Measurements from ENCODE around the gene CFAP74. TPM values are rescaled to one million over a fixed set of nuclear protein-coding genes. Genes with fewer than 3 reads are reported as not detected.

Gene CFAP74
- total RNA-seq, 4 donors from 2014 or later = 0.24 TPM; not detected in 3

DNA sequence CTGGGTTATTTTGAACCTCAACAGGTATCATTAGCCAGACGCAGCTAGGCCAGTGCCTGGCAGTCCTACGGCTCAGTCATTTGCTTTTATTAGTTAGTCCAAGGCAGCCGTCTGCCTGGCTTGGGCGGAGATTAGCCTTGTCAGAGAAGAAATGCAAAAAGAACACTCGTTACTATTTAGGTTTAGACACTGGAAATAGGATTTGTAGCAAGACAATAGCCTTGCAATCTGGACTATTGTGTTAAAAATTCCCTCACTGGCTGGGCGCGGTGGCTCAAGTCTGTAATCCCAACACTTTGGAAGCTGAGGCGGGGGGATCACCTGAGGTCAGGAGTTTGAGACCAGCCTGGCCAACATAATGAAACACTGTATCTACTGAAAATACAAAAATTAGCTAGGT is 35.7 kb upstream of the CFAP74 start:
- TF ChIP-seq, protein P1, sequence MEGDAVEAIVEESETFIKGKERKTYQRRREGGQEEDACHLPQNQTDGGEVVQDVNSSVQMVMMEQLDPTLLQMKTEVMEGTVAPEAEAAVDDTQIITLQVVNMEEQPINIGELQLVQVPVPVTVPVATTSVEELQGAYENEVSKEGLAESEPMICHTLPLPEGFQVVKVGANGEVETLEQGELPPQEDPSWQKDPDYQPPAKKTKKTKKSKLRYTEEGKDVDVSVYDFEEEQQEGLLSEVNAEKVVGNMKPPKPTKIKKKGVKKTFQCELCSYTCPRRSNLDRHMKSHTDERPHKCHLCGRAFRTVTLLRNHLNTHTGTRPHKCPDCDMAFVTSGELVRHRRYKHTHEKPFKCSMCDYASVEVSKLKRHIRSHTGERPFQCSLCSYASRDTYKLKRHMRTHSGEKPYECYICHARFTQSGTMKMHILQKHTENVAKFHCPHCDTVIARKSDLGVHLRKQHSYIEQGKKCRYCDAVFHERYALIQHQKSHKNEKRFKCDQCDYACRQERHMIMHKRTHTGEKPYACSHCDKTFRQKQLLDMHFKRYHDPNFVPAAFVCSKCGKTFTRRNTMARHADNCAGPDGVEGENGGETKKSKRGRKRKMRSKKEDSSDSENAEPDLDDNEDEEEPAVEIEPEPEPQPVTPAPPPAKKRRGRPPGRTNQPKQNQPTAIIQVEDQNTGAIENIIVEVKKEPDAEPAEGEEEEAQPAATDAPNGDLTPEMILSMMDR (IDR thresholded peaks at IDR 0.05) = no peak
- ATAC-seq (ENCODE audit: low FRiP score) (no peak), DNase-seq (ENCODE audit: low spot score) (no peak)

DNA sequence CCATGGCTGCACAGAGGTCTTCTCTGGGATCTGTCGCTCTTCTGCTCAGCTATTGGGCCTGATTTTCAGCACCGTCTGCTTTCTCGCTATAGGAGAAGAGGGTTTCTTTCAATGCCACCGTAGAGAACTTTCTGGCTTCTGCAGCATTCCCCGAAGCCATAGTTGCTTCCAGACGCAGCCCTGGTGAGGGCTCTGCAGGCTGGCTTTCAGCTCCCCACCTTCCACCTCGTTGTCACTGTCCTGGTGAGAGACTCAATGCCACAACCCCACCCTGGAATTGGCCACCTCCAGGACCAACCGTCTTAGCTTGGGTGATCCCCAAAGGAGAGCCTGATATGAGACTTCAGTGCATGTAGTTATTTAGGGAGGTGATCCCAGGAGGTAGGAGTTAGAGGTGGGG is 34.6 kb upstream of the CFAP74 start:
- ATAC-seq (ENCODE audit: low FRiP score) (no peak), DNase-seq (ENCODE audit: low spot score) (no peak)
- TF ChIP-seq, protein P1 (IDR thresholded peaks at IDR 0.05) = no peak

DNA sequence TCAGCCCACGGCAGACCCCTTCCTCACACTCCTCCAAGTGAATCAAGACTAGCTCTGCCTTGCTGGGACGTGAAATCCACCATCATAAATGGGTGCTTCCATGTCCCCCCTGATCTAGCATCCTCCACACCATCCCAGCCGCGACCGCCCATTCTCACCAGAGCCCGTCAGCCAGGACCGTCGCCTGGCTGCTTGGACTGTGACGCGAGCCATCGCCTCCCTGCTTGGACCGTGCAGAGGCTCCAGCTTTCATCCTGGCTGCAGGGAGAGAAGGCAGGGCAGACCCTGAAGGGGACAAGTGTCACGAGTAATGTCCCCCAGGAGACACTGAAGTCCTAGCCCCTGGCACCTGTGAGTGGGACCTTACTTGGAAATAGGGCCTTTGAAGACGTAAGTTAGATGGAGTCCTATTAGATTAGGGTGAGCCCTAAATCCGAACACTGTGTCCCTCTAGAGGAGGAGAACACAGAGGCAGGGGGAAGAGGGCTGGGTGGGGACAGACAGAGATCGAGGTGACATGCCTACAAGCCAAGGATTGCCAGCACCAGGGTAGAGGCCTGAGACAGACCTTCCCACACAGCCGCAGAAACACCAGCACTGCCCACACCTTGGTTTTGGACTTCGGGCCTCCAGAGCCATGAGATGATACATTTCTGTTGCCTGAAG is 33.9 kb upstream of the CFAP74 start:
- TF ChIP-seq, protein P1 (IDR thresholded peaks at IDR 0.05) = no peak
- DNase-seq (ENCODE audit: low spot score) = no peak
- no peak for ATAC-seq (ENCODE audit: low FRiP score)

DNA sequence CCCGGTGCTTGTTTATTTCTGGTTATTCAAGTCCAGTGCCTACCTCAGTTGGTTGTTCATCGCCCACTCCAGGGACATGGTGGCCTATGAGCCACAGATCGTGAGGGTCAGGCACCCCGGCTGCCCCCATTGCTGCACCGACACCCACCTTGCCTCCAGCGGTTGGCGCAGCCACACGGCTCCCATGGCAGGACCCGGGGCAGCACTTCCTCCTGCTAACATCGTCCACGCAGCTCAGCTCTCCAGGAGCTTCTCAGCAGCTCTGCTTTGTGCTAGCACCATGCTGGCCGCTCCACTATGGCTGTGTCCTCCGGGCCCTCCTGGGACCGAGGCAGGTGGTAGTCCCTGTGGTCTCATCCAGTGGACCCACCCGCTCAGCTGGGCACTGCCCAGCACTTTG is 32.7 kb upstream of the CFAP74 start:
- DNase-seq (ENCODE audit: low spot score) (no peak), ATAC-seq (ENCODE audit: low FRiP score) (no peak)

DNA sequence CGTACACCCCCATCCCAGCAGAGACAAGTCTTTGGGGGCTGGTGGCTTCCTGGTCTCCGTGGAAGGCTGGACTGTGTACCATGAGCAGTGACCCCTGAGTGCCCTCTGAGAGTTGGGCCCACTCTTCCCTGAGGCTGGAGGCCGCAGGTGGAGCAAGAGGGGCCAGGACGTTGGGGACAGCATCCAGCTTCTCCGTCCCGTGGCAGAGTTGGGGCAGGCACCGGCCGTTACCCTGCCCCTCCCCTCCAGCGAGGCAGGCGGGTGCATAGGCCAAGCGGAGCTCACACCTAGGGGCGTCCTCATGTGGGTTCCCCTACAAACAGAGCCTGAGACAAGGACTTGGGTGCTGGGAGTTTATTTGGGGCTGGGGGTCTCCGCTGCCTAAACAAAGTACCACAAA is 29.6 kb upstream of the CFAP74 start:
- DNase-seq (ENCODE audit: low spot score) (no peak), ATAC-seq (ENCODE audit: low FRiP score) (no peak)
- TF ChIP-seq, protein P1 (IDR thresholded peaks at IDR 0.05) = no peak

More for the DNA sequence above, 32.7 kb upstream of the CFAP74 start:
- TF ChIP-seq, protein P1 (IDR thresholded peaks at IDR 0.05) = no peak

DNA sequence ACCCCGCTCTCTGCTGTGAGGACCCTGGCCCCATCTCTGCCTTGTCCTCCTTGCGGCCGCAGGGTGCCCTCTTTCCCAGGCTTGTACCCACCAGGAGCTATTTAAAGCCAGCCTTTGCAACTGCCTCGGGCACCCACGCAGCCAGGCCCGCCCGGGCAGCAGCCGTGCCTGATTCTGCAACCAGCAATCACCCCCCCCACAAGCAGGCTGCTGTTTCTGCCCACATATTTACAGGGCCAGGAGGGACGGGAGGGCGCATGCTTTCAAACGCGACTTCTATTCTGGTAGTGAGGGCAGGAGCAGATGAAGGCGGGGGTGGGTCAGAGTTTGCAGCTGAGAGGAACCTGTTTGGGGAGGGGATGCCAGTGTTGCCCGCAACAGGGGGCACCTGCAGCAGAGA is 29.2 kb upstream of the CFAP74 start:
- ATAC-seq (ENCODE audit: low FRiP score) = no peak
- no peak for DNase-seq (ENCODE audit: low spot score)
- TF ChIP-seq, protein P1 (IDR thresholded peaks at IDR 0.05) = no peak
